ENCODE measurements around the gene SHANK3.

SHANK3 gene

GRCh38 chr22:50705851-50706351 is 33.3 kb downstream of the SHANK3 start:
- no peak for TF ChIP-seq CTCF (IDR thresholded peaks at IDR 0.05)

GRCh38 chr22:50706481-50707125 is 34.0 kb downstream of the SHANK3 start:
- no peak for TF ChIP-seq CTCF (IDR thresholded peaks at IDR 0.05)

- no peak for TF ChIP-seq CTCF (IDR thresholded peaks at IDR 0.05)
Measured at GRCh38 chr22:50708474-50708873, 35.9 kb downstream of the SHANK3 start.

- no peak for TF ChIP-seq CTCF (IDR thresholded peaks at IDR 0.05)
Measured at GRCh38 chr22:50708996-50709395, 36.4 kb downstream of the SHANK3 start.

- TF ChIP-seq CTCF (IDR thresholded peaks at IDR 0.05): no peak
Measured at GRCh38 chr22:50710221-50710620, 37.6 kb downstream of the SHANK3 start.

- TF ChIP-seq CTCF (IDR thresholded peaks at IDR 0.05): no peak
Measured at GRCh38 chr22:50710886-50711285, 38.3 kb downstream of the SHANK3 start.

- TF ChIP-seq CTCF (IDR thresholded peaks at IDR 0.05): no peak
Measured at GRCh38 chr22:50711446-50712340, 39.1 kb downstream of the SHANK3 start.
